ENCODE data around the gene WDFY2. TPM values are rescaled to one million over a fixed set of nuclear protein-coding genes. Genes with fewer than 3 reads are reported as not detected.

The WDFY2 gene
- total and polyA plus RNA-seq, 2 of the 8 experiments (the other 6 are each of a cell fraction or from before 2014, with no cell fraction given): 13.9 to 29.0 TPM

GRCh38 chr13:51635137-51635878 is 51.0 kb downstream of the WDFY2 start:
- Histone ChIP-seq H3K79me1 (ENCODE audit: low read depth, low read length) (peaks cover 4% of the 10 kb centered on the region), H2BK20ac (ENCODE audit: low read length) (no peak overlapping the region), H2AFZ (ENCODE audit: low read length) (no peak overlapping the region), H4K5ac (ENCODE audit: insufficient read length, low read depth, low read length) (no peak overlapping the region), H2BK120ac (replicated peaks; ENCODE audit: low read depth, low read length) (no peak overlapping the region), H3K27me3 (replicated peaks in 1 of 4; ENCODE audit: control insufficient read depth in 3 of 4, extremely low read depth in 1 of 4, insufficient read depth in 3 of 4, low read length in 3 of 4) (no peaks in the 10 kb centered on the region), H3K23me2 (ENCODE audit: low read depth, low read length) (no peaks in the 10 kb centered on the region), H2BK5ac (ENCODE audit: low read depth, low read length) (no peak overlapping the region), H3K14ac (ENCODE audit: insufficient read length) (no peak overlapping the region), H3K4me2 (ENCODE audit: insufficient read depth in 1 of 2, low read depth in 2 of 2, low read length in 2 of 2) (no peak overlapping the region; a peak in 1 of 4 replicates), H4K20me1 (replicated peaks in 1 of 2; ENCODE audit: control insufficient read depth in 1 of 2, insufficient read depth in 2 of 2, low read length in 2 of 2) (no peaks in the 10 kb centered on the region), H4K91ac (replicated peaks; ENCODE audit: insufficient read length, low read length) (no peak overlapping the region), H3K4me3 (ENCODE audit: extremely low read depth in 1 of 4, insufficient read depth in 2 of 4, low read depth in 3 of 4, low read length in 4 of 4) (no peak overlapping the region), H3K27ac (ENCODE audit: low read depth, low read length) (no peak overlapping the region), H3K4me1 (replicated peaks in 1 of 4; ENCODE audit: control insufficient read depth in 3 of 4, insufficient read depth in 4 of 4, low read length in 3 of 4) (peaks cover 6 to 19% (median 15%) of the 10 kb centered on the region in 4 experiments), H3K23ac (ENCODE audit: insufficient read length) (no peak overlapping the region), H3K79me2 (ENCODE audit: control insufficient read depth in 1 of 2, insufficient read depth in 2 of 2, low read length in 2 of 2) (peaks cover 0 to 97% of the 10 kb centered on the region in 2 experiments; a peak in 3 of 4 replicates), H2AK5ac (ENCODE audit: low read depth, low read length) (no peak overlapping the region), H2BK12ac (ENCODE audit: low read depth, low read length) (no peak overlapping the region), H4K8ac (ENCODE audit: extremely low read depth, insufficient read depth, low read length) (no peak overlapping the region), H3K36me3 (ENCODE audit: control insufficient read depth in 2 of 4, insufficient read depth in 4 of 4, low read length in 3 of 4) (no peaks in the 10 kb centered on the region), H2BK15ac (ENCODE audit: low read length) (no peak overlapping the region), H3K9ac (replicated peaks in 1 of 4; ENCODE audit: extremely low read depth in 1 of 4, low read depth in 3 of 4, low read length in 3 of 4) (no peak overlapping the region), H3K4ac (replicated peaks; ENCODE audit: insufficient read length, low read depth, low read length) (no peak overlapping the region), H3K18ac (ENCODE audit: extremely low read depth, low read length) (no peak overlapping the region), H3K56ac (replicated peaks; ENCODE audit: insufficient read length, low read depth, low read length) (no peak overlapping the region), H3K9me3 (ENCODE audit: insufficient read depth in 2 of 2, low read depth in 1 of 2, low read length in 1 of 2) (no peaks in the 10 kb centered on the region)
- TF ChIP-seq POLR2AphosphoS5 (IDR thresholded peaks at IDR 0.05; ENCODE audit: low read depth, low read length) (no peak), POU5F1 (IDR thresholded peaks at IDR 0.05; ENCODE audit: low read depth, low read length) (no peak), KDM1A (IDR thresholded peaks at IDR 0.05; ENCODE audit: borderline replicate concordance, low read length) (no peak), SP1 (IDR thresholded peaks at IDR 0.05; ENCODE audit: low read depth, low read length) (no peak), CHD2 (IDR thresholded peaks at IDR 0.05; ENCODE audit: low read length) (no peak), SP4 (IDR thresholded peaks at IDR 0.05; ENCODE audit: low read length) (no peak), GTF2F1 (IDR thresholded peaks at IDR 0.05; ENCODE audit: borderline replicate concordance, low read depth, low read length) (no peak), RXRA (IDR thresholded peaks at IDR 0.05; ENCODE audit: insufficient read depth, low read depth, low read length) (no peak), FOSL1 (IDR thresholded peaks at IDR 0.05; ENCODE audit: insufficient read depth, low read depth, low read length) (no peak), EP300 (IDR thresholded peaks at IDR 0.05; ENCODE audit: borderline replicate concordance in 1 of 2, low read depth in 2 of 2, low read length in 2 of 2) (no peak)
- POLR2A ChIA-PET (ENCODE audit: partially characterized antibody): interaction anchor here (0.6 to 1.7 kb wide), 3 partner anchors 9 to 182 kb away, joined by 3 to 5 read pairs (median 3); partner anchors contain the start of gene INTS6
- no peak for DNase-seq (ENCODE audit: low read depth in 1 of 2, low spot score in 2 of 2)
- FAIRE-seq: peak; percentile 66
- CTCF ChIA-PET (ENCODE audit: partially characterized antibody): interaction anchor here (0.9 kb wide), 1 partner anchor 11 kb away, joined by 3 read pairs; no protein-coding TSS in a partner anchor
- WGBS, 2 experiments (ENCODE audit: extremely low coverage in 1 of 2, insufficient coverage in 1 of 2, insufficient read length in 1 of 2, insufficient replicate concordance in 2 of 2, low coverage in 1 of 2, low lambda C conversion rate in 2 of 2, missing lambda C conversion rate in 1 of 2): 90% methylated on average over 12 of the region's 12 CpGs; no CpG with 5 or more reads in 1 of the 2 experiments

Data from H1 (cell line).